T-helper 2 cell (primary cell): Measurements from ENCODE around the gene DNALI1.
A peak's percentile ranks its signal among the peaks of the same experiment; 100 is the strongest.
"Not testable (repeated sequence)": the region's sequence is repeated elsewhere in the genome, so short reads cannot be mapped to it uniquely, and the experiment has no call there.

Experiments
- DNase-seq, 5 experiments: peaks; one replicate each; pipeline versions ENCODE4 v3.0.0 to v3.0.0-alpha.2; 2012 to 2022
- total RNA-seq, 2 donors: gene quantifications; one replicate each; lab custom pipeline; 2026; lab: John Stamatoyannopoulos, UW

DNALI1 gene
- total RNA-seq = 0 to 0.13 reads per million in 2 donors

DNA sequence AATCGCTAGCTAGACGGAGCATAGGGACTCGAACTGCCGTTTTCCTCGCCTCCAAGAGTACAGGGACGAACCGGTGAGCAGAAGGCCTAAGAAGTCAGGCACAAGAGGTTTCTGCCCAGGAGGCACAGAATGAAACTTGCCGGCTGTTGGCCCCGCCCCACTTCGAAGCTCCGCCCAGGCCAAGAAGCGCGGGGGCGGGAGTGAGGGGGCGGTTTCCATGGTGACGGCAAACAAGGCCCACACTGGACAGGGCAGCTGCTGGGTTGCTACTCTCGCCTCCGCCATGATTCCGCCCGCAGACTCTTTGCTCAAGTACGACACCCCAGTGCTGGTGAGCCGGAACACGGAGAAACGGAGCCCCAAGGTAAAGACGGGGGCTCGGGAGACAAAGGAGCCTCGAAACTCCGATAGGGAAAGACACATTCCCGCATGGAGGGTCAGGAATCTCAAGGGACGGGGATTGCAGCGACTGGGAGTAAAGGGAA lies at the start of gene DNALI1:
DNALI1 (plus strand) TSS at position 229 of the 485 bp plus-strand sequence; CDS start at position 284, 55 bp downstream.
- DNase-seq = peak in 2 of 5 experiments; percentile 7 to 58

DNA sequence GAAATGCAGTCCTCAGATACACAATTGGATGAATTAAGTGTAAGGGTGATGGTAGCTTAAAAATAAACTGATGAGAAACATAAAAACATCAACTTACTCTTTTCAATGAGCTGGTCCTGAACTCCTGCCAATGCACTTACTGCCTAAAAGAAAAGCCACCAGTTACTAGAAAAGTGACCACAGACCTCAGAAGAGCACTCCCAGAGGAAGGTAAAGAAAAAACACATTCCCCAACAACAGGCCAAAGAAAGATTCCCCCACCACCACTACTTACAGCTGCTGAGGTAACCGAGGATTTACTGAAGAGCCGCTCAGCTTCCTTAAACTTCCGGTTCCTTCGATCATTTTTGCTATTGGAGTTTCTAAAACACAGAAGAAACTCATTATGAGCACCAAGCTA lies 47.6 kb upstream of the DNALI1 start:
- DNase-seq = peak in 1 of 5 experiments; percentile 32

DNA sequence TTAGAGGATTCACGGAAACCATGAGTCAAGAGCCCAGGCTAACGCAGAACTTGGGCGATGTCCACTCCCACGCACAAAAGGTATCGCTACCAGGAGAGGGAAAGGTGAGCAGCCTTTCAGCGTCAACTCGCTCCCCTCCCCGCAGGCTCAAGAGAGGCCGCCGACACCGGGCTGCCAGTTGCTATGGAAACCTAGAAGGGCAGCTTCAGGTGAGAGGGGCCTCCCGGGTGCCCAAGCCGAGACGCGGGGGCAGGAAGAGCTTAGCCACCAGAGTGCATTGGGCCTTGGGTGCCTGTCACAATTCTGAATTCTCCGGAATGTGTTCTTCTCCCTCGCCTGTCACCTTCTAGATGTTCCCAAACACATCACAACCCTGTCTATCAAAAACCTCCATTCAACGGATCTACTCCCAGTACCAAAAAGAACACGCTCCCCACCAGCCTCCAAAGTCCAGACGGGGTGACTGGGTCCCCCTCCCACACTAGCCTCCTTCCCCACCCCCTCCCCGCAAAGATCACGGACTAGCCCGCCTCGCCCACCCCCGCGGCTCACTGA lies 42.9 kb upstream of the DNALI1 start:
- peak; percentile 13 to 51 (median 40) for DNase-seq

DNA sequence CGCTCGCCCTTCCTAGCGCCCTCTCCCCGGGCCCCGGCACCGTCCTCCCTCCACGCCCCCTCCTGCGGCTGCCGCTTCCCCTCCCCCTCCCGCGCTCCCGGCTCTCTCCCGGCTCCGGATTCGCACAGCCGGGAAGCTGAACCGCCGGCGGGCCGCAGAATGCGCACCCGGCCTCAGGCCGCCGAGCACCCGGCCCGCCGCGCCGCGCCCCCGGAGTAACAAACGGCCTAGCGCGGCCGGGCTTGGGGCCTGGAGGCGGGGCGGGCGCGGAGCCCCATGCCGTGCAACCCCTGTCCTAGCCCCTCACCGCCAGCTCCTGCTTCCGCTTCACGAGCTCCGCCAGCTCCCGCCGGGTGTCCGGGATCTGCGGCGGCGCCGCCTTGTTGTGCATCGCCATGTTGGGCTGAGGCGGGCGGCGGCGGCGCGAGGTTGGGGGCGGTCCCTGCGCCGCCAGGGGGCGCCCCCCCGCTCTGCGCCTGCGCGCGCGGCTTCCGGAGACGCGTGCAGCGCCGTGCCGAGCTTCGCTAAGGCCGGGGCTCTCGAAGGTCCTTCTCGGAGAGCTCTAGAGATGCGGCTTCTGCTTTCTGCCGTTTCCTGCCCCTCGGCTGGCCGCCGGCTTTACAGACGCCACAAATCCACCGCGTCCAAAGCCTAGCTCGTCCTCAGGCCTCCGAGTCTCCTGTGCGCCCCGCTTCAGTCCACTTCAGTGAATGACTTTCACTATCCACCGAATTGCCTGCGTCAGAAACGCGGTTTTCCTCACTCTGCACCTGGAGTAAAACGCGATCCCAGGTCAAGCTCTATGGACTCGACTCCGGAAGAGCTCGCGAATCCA lies 42.2 kb upstream of the DNALI1 start, which contains the start of gene MEAF6:
MEAF6 (minus strand) TSS at position 417 of the 835 bp plus-strand sequence; CDS start at position 397, 20 bp downstream.
- peak; percentile 71 to 87 (median 80) for DNase-seq

DNA sequence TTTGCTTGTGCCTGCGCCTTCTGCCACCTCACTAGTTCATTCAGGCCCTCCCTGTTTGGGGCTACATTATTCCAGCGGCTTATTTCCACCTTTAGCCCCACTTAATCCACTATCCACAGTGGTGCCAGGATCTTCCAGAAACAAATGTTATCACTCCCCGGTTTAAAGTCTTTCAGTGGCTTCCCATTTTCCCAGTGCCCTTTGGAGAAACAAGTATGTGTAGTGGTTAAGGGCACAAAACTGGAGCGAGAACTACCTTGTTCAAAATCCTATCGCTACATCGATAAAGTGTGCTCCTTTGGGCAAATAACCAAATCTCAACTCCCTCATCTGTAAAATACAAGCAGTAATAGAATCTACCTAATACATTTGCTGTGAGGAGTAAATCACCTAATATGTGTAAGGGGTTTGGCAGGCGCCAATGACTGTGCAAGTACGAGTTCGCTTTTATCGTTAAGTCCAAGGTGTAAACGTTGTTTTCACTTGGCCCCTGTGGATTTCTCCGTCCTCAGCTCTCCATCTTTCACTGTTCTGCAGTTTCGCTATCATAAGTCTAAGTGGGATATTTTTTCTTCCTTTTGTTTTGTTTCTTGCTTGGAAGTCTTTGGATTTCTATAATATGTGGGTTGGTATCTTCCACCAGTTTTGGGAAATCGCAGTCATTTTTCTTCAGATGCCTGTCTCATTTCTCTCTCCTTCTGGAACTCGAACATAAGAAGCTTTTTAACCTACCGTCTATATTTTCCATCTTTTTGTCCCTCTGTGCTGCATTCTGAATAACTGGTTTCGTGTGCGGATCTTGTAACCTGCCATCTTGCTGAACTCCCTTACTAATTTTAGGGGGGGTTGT lies 41.3 kb upstream of the DNALI1 start:
- no peak for DNase-seq

DNA sequence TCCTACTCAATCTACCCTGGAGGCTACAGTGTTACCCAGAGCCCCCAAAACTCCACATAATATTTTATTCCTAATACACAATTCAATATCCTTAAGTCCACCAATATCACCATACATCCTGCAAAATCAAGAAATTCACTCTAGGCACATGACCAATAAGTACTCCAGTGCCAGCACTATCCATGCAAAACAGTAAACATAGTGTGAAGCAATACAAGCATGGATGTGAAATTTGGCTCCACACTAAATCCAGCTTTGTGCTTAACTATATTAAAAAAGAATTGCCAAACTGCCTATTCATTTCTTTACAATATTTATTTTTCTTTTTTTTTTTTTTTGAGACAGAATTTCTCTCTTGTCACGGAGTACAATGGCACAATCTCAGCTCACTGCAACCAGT lies 39.2 kb upstream of the DNALI1 start:
- DNase-seq = no peak

DNA sequence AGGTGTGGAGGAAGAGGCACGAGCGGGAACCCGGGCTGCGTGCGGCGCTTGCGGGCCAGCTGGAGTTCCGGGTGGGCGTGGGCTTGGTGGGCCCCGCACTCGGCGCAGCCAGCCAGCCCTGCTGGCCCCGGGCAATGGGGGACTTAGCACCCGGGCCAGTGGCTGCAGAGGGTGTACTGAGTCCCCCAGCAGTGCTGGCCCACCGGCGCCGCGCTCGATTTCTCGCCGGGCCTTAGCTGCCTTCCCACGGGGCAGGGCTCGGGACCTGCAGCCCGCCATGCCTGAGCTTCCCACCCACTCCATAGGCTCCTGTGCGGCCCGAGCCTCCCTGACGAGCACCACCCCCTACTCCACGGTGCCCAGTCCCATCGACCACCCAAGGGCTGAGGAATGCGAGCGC lies 38.5 kb upstream of the DNALI1 start:
- not testable (repeated sequence) for DNase-seq

DNA sequence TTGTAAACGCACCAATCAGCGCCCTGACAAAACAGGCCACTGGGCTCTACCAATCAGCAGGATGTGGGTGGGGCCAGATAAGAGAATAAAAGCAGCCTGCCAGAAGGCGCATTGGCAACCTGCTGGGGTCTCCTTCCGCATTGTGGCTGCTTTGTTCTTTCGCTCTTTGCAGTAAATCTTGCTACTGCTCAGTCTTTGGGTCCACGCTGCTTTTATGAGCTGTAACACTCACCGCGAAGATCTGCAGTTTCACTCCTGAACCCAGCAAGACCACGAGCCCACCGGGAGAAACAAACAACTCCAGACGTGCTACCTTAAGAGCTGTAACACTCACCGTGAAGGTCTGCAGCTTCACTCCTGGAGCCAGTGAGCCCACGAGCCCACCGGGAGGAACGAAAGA lies 37.8 kb upstream of the DNALI1 start:
- DNase-seq = peak in 3 of 5 experiments; percentile 41 to 69 (median 62)

DNA sequence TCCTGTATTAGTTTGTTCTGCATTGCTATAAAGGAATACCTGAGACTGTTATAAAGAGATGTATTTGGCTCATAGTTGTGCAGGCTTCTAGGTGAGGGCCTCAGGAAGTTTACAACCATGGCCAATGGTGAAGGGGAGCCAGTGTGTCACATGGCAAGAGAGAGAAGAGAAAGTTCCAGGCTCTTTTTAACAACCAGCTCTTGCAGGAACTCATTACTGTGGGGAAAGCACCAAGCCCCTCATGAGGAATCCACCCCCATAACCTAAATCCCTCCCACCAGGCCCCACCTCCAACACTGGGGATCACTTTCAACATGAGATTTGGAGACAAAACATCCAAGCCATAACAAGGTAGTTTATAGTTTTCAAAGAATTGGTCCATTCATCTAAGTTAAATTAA lies 37.1 kb upstream of the DNALI1 start:
- DNase-seq = no peak

DNA sequence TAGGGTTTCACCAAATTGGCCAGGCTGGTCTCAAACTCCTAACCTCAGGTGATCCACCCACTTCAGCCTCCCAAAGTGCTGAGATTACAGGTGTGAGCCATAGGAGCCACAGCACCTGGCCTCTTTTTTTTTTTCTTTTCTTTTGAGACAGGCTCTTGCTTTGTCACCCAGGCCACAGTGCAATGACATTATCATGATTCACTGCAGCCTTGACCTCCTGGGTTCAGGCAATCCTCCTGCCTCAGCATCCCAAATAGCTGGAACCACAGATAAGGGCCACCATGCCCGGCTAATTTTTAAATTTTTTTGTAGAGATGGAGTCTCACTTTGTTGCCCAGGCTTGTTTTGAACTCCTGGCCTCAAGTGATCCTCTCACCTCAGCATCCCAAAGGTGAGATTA lies 26.9 kb upstream of the DNALI1 start:
- not testable (repeated sequence) for DNase-seq

DNA sequence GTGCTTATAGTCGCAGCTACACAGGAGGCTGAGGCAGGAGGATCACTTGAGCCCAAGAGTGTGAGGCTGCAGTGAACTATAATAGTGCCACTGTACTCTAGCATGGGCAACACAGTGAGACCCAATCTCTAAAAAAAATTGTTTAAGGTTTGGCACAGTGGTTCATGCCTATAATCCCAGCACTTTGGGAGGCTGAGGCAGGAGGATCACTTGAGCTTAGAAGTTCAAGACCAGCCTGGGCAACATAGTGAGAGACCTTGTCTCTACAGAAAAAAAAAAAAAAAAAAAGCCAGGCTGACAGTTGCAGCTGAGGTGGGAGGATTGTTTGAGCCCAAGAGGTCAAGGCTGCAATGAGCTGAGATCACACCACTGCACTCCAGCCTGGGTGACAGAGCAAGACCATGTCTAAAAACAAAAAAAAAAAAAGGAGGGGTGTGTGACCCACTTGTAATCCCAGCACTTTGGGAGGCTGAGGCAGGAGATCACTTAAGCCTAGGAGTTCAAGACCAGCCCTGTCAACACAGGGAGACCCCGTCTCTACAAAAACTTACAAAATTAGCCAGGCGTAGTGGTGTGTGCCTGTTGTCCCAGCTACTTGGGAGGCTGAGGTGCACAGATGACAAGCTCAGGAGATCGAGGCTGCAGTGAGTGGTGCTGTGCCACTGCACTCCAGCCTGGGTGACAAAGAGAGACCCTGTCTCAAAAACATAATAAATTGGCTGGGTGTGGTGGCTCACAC lies 24.2 kb upstream of the DNALI1 start:
- DNase-seq = not testable (repeated sequence)

DNA sequence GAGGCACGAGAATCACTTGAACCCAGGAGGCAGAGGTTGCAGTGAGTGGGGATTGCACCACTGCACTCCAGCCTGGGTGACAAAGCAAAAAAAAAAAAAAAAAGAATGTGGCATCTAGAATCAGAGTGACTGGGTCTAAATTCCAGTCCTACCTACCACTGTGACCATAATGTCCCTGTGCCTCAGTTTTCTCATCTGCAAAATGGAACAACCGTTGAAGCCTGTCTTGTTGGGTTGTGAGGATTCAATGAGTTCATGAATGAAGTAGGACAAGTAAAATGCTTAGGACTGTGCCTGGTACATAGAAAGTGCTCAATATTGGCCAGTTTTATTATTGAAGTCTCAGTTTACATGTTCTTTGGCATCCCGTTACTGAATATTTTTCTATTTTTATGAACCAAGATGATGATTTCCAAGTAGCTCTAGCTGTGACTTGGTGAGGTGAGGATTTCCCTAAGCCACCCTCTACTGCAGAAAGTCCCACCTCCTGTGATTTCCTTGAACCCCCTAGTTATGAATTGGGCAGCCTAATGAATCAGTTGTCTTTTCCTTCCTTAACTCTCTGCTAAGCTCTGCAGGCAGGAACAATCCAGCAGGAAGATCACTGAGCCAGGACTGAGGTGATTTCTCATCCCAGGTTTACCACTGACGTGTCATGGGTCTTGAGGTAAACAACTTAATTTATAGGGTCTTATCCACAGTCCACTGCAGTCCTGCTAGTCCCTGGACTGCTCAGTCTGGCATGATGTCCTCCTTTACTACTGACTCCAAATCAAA lies 23.2 kb upstream of the DNALI1 start:
- DNase-seq = no peak

DNA sequence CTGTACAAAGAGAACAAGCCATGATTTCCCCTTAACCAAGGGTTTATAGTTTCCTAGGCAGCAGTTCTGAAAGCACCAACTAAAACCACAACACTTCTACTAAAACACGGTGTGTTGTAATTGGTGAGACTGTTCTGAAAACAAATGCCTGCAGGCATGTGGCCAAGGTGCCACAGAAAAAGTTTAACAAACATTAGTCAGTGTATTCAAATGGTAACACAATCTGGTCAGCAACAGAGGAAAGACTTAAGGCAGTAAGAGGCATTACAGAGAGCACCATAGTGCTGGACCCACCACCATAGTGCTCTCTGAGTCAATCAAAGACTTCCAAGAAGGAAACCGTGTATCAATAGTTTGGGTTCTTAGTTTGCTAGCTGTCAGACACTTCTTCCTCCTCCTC lies 19.4 kb upstream of the DNALI1 start:
- peak in 1 of 5 experiments; percentile 60 for DNase-seq

DNA sequence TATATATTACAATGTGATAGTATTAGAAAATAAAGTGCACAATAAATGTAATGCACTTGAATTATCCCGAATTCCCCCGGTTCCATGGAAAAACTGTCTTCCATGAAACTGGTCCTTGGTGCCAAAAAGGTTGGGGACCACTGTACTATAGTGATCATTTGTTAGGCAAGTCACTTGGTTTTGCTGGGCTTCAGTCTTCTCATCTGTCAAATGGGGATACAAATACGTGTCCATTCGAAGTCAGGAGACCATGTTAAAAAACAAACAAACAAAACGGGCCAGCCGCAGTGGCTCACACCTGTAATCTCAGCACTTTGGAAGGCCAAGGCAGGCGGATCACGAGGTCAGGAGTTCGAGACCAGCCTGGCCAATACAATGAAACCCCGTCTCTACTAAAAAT lies 17.6 kb upstream of the DNALI1 start:
- DNase-seq = not testable (repeated sequence)

DNA sequence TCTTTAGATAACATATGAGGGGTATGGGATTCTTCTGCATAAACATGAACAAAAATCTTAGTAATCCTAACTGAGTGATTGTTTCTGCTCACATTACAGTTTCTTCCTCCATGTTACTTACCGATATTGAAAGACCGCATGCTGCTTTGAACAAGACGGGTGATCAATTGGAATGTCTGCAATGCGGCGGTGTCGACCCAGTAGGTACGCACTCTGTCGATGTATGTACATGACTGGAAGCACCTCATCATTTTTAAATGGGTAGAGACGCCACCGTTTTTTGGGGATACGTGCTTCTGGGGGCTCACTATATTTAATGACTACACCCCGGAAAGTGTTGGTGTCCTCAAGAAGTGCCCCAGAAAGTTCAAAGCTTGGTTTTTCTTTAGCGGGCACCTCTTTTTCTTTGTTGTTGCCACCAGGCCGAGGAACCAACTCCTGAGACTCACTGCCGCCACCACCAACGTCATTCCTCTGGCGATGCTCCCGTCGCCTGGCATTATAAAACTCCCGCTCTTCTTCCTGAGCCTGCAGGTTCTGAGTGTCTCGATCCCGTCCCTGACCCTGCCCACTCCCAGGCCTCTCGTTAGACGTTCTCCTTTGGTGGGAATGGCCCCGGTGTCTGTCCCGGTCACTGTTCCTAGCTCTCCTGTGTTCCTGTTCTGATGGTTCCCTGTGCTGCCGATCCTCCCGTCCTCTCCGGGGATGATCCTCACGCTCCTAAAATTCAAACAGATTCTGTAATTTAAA lies 16.5 kb upstream of the DNALI1 start:
- DNase-seq = no peak

DNA sequence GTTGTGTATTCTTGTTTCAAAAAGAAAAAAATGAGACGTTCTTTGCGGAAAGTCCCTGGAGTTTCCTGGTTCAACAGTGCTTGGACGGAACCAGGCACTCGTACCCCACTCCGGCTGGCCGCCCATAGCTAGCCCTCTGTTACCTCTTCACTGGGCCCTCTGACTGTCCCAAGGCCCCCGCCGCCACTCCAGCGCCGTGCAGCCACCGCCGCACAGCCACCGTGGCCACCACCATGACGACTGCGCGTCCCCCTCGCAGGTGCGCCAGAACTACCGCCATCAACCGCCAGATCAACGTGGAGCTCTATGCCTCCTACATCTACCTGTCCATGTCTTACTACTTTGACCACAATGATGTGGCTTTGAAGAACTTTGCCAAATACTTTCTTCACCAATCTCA lies 12.2 kb upstream of the DNALI1 start:
- no peak for DNase-seq

DNA sequence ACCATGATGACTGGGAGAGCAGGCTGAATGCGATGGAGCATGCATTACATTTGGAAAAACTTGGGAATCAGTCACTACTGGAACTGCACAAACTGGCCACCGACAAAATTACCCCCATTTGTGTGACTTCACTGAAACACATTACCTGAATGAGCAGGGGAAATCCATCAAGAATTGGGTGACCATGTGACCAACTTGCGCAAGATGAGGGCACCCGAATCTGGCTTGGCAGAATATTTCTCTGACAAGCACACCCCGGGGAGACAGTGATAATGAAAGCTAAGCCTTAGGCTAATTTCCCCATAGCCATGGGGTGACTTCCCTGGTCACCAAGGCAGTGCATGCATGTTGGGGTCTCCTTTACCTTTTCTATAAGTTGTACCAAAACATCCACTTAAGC lies 11.7 kb upstream of the DNALI1 start:
- no peak for DNase-seq

DNA sequence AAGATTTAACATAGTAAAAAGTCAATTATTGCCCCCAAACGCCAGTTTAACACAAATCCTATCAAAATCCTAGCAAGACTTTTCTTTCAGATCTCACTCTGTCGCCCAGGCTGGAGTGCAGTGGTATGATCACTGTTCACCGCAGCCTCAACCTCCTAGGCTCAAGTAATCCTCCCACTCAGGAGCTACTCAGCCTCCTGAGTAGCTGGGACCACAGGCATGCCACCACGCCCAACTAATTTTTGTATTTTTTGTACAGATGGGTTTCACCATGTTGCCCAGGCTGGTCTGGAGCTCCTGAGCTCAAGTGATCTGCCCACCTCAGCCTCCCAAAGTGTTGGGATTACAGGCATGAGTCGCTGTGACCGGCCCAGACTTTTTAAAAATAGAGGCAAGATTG lies 7.4 kb upstream of the DNALI1 start:
- no peak for DNase-seq

DNA sequence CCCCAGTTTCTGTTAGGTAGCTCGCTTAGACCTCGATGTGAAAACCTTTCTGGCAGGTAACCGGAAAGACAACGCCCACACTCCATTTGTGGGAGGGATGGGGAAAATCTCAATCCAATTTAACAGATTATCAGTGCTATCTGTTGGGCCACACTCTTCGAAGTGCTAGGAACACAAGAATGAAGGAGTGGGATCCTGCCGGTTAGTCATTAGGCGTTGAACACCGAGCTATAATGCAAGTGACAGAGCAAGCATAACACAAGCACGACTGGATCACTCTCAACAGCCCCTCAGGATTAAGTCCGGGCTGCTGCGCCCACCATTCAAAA lies 3.2 kb upstream of the DNALI1 start:
- DNase-seq = no peak

DNA sequence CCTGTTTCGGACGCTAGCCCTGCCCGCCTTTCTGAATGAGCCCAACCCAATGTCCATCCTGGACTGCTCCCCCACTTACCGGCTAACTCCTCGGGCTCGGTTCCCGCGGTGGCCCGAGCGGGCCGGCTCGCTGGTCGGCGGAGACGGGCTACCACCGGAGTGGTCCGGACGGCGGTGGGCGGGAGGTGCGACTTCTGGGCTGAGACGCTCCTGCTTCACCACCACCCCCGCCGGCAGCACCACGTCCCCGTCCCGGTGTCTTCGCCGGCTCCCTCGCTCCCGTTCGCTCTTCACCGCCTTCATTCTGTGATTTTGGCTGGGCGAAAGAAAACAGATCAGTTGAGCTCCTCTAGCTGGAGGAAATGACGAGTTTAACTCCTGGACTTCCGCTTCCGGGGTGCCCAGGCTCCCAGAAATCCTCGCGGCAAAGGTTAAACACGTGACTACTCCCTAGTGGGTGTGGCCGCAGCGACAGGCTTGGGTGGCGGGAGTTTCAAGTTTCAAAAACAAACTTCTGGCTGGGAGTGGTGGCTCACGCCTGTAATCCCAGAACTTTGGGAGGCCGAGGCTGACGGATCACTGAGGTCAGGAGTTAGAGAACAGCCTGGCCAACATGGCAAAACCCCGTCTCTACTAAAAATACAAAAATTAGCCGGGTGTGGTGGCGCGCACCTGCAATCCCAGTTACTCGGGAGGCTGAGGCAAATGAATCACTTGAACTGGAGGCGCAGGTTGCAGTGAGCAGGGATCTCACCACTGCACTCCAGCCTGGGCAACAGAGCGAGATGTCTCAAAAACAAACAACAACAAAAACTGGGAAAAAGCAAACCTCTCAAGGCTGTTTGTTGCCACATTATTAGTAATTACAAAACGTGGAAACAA lies 2.6 kb upstream of the DNALI1 start, which contains the start of gene SNIP1:
SNIP1 (minus strand) TSS at position 367 of the 882 bp plus-strand sequence; CDS start at position 303, 64 bp downstream.
- DNase-seq = peak; percentile 65 to 97 (median 87)
